Heart right ventricle (tissue), 16 donors: ENCODE measurements around the gene ZNF780B. TPM values are rescaled to one million over a fixed set of nuclear protein-coding genes. Genes with fewer than 3 reads are reported as not detected.

Experiments
- ATAC-seq, 8 donors: fragments of 200-7000 bp; cut with Tn5 transposase; one replicate each; pipeline ENCODE4 v1.9.1; 2020; ENCODE audit warnings: mild to moderate bottlenecking in 8 of 8, moderate library complexity in 8 of 8, moderate number of reproducible peaks in 1 of 8
- DNase-seq, 2 donors: peaks; one replicate each; pipeline ENCODE4 v3.0.0-alpha.2; 2020
- H3K27ac ChIP-seq, 10 donors: fragments of 200-600 bp; sonication (generic) in 2 of 10; one replicate each; pipeline versions ENCODE4 v1.5.0 to v1.8.0; 2020 to 2022; ENCODE audit warnings: mild to moderate bottlenecking in 3 of 10
- H3K27me3 ChIP-seq, 7 donors: fragments of 200-600 bp; one replicate each; pipeline ENCODE4 v1.8.0; 2021 to 2022; ENCODE audit warnings: mild to moderate bottlenecking in 2 of 7
- H3K36me3 ChIP-seq, 9 donors: fragments of 200-600 bp; sonication (generic) in 1 of 9; one replicate each; pipeline versions ENCODE4 v1.5.0 to v1.8.0; 2020 to 2022; ENCODE audit warnings: mild to moderate bottlenecking in 2 of 9
- H3K4me1 ChIP-seq, 9 donors: fragments of 200-600 bp; sonication (generic) in 1 of 9; one replicate each; pipeline versions ENCODE4 v1.5.0 to v1.8.0; 2020 to 2022; ENCODE audit warnings: mild to moderate bottlenecking in 4 of 9
- H3K4me3 ChIP-seq, 10 donors: fragments of 200-600 bp; sonication (generic) in 2 of 10; one replicate each; pipeline versions ENCODE4 v1.5.0 to v1.8.0; 2020 to 2022; ENCODE audit warnings: mild to moderate bottlenecking in 7 of 10, moderate library complexity in 2 of 10
- H3K9me3 ChIP-seq, 11 donors: fragments of 200-600 bp in 10 of 11; sonication (generic) in 2 of 11; one replicate each; pipeline versions ENCODE4 v1.5.0 to v1.8.0; 2013 to 2022; ENCODE audit warnings: mild to moderate bottlenecking in 2 of 11, control low read depth in 1 of 11, moderate library complexity in 1 of 11
- CTCF ChIP-seq, 9 donors: fragments of 200-600 bp; sonication (generic) in 2 of 9; IDR thresholded peaks; one replicate each; pipeline versions ENCODE4 v1.5.0 to v1.8.0; 2021 to 2022; ENCODE audit warnings: antibody characterized with exemption in 9 of 9, mild to moderate bottlenecking in 5 of 9, moderate library complexity in 1 of 9
- WGBS, 2 donors: extraction: QIAGEN DNeasy Blood & Tissue Kit; methylation state at CpG; one replicate each; pipeline ENCODE4 v1.1.7; 2013; ENCODE audit warnings: inconsistent platforms in 1 of 2; 5-methylcytosine and 5-hydroxymethylcytosine counted together
- intact Hi-C, 10 donors: fragments of 100-400 bp; cut with DNase I; formaldehyde crosslinking; loops; one replicate each; pipeline versions ENCODE4 v1.11.1 to v1.14.2; 2022
- polyA plus RNA-seq, 2 donors: library from polyadenylated mRNA; stranded (reverse); fragments of 200-250 nt; gene quantifications; one replicate each; pipeline ENCODE4 v1.2.3, GENCODE V29; 2013
- total RNA-seq, 10 donors: library from RNA; stranded (reverse); fragmentation: NEBNext Ultra II Directional in 3 of 10; extraction: Animal tissue kit (Norgen Biotek cat#: 25700) in 3 of 10; gene quantifications; one replicate each; pipeline versions ENCODE4 v1.2.1 to v1.2.4, GENCODE V29; 2021 to 2023
- donor health status: Arrhythmogenic right ventricular cardiomyopathy.
- donor health status: ischemic (EF 13 %, LVEDD 7.1; RV severe dilation, severe dysfunction).
- donor health status: healthy with polysubstance abuse.
- donor health status: DM: no; HTN: yes; CAD: no.
- donor health status: DM: no; HTN: no; CAD: no.
- donor health status: ischemic (EF 25% LVEDD 6.9; RV normal size, moderate dysfunction).
- donor health status: ischemic (EF 25% LVEDD 5.7; RV mildly dilated, moderate dysfunction).
- donor health status: healthy.
- donor health status: DM: yes; HTN: yes; CAD: no.
- donor health status: Ischemic cardiomyopathy.
- donor health status: ischemic (EF 35%, LVEDD 5.7; RV mildly dilated, moderate dysfunction).
- donor health status: nonischemic (EF 11% LVEDD 7.7; RV severe dilation, severe dysfunction).
- donor health status: DM: yes; HTN: yes; CAD: no.
- donor health status: PGD.
- donor health status: ischemic (EF 29% LVEDD 5.4; RV normal size, mild dysfunction).
- donor health status: nonischemic (EF 23%, LVEDD 6.1; RV moderate dilation, normal function).

Gene ZNF780B
- total and polyA plus RNA-seq, 12 donors: 3.1 to 29.7 (median 24.5) TPM

GRCh38 chr19:40093416-40093815 lies 37.4 kb upstream of the ZNF780B start:
- no peak for TF ChIP-seq CTCF (IDR thresholded peaks at IDR 0.05)
- no peak for ATAC-seq
- intact Hi-C loops: no loop called here

DNA sequence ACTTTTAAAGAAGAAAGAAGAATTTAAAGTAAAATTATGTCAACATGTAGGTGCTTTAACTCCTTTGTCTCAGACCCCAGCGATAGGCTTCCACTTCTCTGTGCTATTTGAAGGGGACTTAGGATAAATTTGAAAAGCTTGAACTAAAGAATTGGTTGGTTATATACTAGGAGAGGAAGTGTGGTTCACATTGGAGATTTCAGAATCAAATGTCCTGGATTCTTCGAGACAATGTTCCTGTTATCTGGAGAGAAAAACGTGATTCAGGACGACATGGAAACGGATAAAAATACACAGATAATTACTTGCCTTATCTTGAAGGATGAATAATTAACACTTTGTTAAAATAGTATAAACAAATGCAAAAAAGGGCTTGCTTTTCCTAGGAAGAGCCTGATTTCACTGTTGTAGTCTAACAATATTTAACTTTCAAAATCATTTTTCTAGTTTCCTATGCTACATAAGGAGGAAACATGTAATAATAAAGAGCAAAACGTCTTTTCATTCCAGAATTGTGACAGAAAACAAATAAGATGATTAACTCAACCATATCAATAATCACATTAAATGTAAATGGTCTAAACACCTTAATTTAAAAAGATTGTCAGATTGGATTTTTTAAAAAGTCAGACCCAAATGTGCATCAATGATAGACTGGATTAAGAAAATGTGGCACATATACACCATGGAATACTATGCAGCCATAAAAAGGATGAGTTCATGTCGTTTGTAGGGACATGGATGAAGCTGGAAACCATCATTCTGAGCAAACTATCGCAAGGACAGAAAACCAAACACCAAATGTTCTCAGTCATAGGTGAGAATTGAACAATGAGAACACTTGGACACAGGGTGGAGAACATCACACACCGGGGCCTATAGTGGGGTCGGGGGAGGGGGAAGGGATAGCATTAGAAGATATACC lies 35.4 kb upstream of the ZNF780B start:
- intact Hi-C loops: no loop called here
- H3K27me3 ChIP-seq: peaks cover 0 to 26% (median 7%) of the 10 kb centered on the region in 7 donors
- peaks cover 0 to 15% (median 0%) of the 10 kb centered on the region in 11 donors for H3K9me3 ChIP-seq
- peak overlapping the region; percentile 80 to 98 (median 92) for H3K27ac ChIP-seq
- DNase-seq: no peak
- H3K4me3 ChIP-seq: peak overlapping the region; percentile 57 to 94 (median 81)
- peaks cover 0 to 28% (median 18%) of the 10 kb centered on the region in 9 donors for H3K4me1 ChIP-seq
- H3K36me3 ChIP-seq: no peaks in the 10 kb centered on the region
- no peak for ATAC-seq
- no peak for TF ChIP-seq CTCF (IDR thresholded peaks at IDR 0.05)
- WGBS, 2 donors: 44% methylated on average over 10 of the region's 10 CpGs

More at GRCh38 chr19:40093416-40093815, 37.4 kb upstream of the ZNF780B start:
- no peak overlapping the region for H3K4me3 ChIP-seq
- H3K4me1 ChIP-seq: peaks cover 0 to 22% (median 16%) of the 10 kb centered on the region in 9 donors
- no peak overlapping the region for H3K27ac ChIP-seq
- WGBS, 2 donors: 79 to 90% methylated on average over 1 of the region's 1 CpG
- no peaks in the 10 kb centered on the region for H3K36me3 ChIP-seq
- H3K27me3 ChIP-seq: peaks cover 0 to 31% (median 17%) of the 10 kb centered on the region in 7 donors
- no peak for DNase-seq
- peaks cover 0 to 8% (median 0%) of the 10 kb centered on the region in 11 donors for H3K9me3 ChIP-seq

GRCh38 chr19:40090241-40091204 lies 34.5 kb upstream of the ZNF780B start, which contains the start of gene ZNF780A:
Gene ZNF780A, minus strand, starts transcription at chr19:40090943. Its CDS starts 6,190 bp downstream, at chr19:40084753.
- intact Hi-C loops: no loop called here
- peak; percentile 93 to 98 (median 96) for ATAC-seq
- Histone ChIP-seq H3K27ac (peak within 1 kb of the TSS; percentile 80 to 98 (median 92)), H3K4me3 (peak within 1 kb of the TSS; percentile 57 to 94 (median 81)), H3K9me3 (peaks cover 0 to 10% (median 0%) of the 10 kb centered on the region in 11 donors), H3K27me3 (peaks cover 0 to 21% (median 4%) of the 10 kb centered on the region in 7 donors), H3K36me3 (no peaks in the 10 kb centered on the region), H3K4me1 (peaks cover 0 to 28% (median 18%) of the 10 kb centered on the region in 9 donors)
- no peak for TF ChIP-seq CTCF (IDR thresholded peaks at IDR 0.05)
- WGBS, 2 donors: 0 to 1% methylated on average over 47 of the region's 47 CpGs
- DNase-seq: peak; percentile 80 to 82
